HL-60 (cell line): Measurements from ENCODE around the gene TBC1D1.

Experiments
- TF ChIP-seq, protein P1 (sequence below): IDR thresholded peaks from one replicate; pipeline ENCODE4 v1.5.1; 2011; ENCODE audit warnings: low read length, control low read depth, inconsistent platforms; ENCODE audit not compliant: insufficient read depth
- TF ChIP-seq, protein P2 (sequence below): IDR thresholded peaks from 2 replicates; pipeline ENCODE4 v1.6.1; 2012; ENCODE audit warnings: low read depth; ENCODE audit not compliant: insufficient replicate concordance

DNA sequence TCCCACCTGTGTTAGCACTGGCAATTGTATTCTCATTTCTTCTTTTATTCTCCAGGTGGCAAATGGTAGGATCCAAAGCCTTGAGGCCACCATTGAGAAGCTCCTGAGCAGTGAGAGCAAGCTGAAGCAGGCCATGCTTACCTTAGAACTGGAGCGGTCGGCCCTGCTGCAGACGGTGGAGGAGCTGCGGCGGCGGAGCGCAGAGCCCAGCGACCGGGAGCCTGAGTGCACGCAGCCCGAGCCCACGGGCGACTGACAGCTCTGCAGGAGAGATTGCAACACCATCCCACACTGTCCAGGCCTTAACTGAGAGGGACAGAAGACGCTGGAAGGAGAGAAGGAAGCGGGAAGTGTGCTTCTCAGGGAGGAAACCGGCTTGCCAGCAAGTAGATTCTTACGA, 246.2 kb downstream of the TBC1D1 start:
- TF ChIP-seq, protein P1, sequence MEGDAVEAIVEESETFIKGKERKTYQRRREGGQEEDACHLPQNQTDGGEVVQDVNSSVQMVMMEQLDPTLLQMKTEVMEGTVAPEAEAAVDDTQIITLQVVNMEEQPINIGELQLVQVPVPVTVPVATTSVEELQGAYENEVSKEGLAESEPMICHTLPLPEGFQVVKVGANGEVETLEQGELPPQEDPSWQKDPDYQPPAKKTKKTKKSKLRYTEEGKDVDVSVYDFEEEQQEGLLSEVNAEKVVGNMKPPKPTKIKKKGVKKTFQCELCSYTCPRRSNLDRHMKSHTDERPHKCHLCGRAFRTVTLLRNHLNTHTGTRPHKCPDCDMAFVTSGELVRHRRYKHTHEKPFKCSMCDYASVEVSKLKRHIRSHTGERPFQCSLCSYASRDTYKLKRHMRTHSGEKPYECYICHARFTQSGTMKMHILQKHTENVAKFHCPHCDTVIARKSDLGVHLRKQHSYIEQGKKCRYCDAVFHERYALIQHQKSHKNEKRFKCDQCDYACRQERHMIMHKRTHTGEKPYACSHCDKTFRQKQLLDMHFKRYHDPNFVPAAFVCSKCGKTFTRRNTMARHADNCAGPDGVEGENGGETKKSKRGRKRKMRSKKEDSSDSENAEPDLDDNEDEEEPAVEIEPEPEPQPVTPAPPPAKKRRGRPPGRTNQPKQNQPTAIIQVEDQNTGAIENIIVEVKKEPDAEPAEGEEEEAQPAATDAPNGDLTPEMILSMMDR, result no peak
- TF ChIP-seq, protein P2, sequence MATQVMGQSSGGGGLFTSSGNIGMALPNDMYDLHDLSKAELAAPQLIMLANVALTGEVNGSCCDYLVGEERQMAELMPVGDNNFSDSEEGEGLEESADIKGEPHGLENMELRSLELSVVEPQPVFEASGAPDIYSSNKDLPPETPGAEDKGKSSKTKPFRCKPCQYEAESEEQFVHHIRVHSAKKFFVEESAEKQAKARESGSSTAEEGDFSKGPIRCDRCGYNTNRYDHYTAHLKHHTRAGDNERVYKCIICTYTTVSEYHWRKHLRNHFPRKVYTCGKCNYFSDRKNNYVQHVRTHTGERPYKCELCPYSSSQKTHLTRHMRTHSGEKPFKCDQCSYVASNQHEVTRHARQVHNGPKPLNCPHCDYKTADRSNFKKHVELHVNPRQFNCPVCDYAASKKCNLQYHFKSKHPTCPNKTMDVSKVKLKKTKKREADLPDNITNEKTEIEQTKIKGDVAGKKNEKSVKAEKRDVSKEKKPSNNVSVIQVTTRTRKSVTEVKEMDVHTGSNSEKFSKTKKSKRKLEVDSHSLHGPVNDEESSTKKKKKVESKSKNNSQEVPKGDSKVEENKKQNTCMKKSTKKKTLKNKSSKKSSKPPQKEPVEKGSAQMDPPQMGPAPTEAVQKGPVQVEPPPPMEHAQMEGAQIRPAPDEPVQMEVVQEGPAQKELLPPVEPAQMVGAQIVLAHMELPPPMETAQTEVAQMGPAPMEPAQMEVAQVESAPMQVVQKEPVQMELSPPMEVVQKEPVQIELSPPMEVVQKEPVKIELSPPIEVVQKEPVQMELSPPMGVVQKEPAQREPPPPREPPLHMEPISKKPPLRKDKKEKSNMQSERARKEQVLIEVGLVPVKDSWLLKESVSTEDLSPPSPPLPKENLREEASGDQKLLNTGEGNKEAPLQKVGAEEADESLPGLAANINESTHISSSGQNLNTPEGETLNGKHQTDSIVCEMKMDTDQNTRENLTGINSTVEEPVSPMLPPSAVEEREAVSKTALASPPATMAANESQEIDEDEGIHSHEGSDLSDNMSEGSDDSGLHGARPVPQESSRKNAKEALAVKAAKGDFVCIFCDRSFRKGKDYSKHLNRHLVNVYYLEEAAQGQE, result no peak
